K562 (cell line): ENCODE data around the gene KPNB1. TPM values are rescaled to one million over a fixed set of nuclear protein-coding genes. Genes with fewer than 3 reads are reported as not detected.
A peak's percentile ranks its signal among the peaks of the same experiment; 100 is the strongest.

Experiments
- ATAC-seq: fragments of 200-7000 bp; cut with Tn5 transposase; 3 replicates; pipeline ENCODE4 v1.9.1; 2020; ENCODE audit warnings: moderate library complexity
- BruUV-seq: library from RNA; stranded (reverse); fragments of 400-500 nt; replicated peaks from 2 replicates; lab custom pipeline; 2021; lab: Mats Ljungman, UMichigan
- CTCF ChIA-PET: fragments of 300-600 bp; formaldehyde crosslinking; extraction: SDS; loops from one replicate; lab custom pipeline; 2021; ENCODE audit warnings: low intra/inter-chr PET ratio; lab: Yijun Ruan, JAX
- POLR2A ChIA-PET: fragments of 300-600, 350-650 bp; sonication (Branson Sonifier 250); formaldehyde crosslinking; extraction: SDS; loops from one replicate; lab custom pipeline; 2021; ENCODE audit warnings: antibody characterized with exemption, inconsistent platforms; lab: Yijun Ruan, JAX
- DNase-seq, 4 experiments: peaks; one replicate each; pipeline versions ENCODE4 v3.0.0 to v3.0.0-alpha.2; 2011 to 2018; ENCODE audit warnings: low spot score in 3 of 4, mixed read lengths in 3 of 4; ENCODE audit errors: extremely low read depth in 1 of 4
- FAIRE-seq: peaks from 2 replicates; lab custom pipeline; 2011; peaks lifted over from hg19 to GRCh38; lab: Jason Lieb, UNC
- H2AFZ ChIP-seq: 2 replicates; pipeline ENCODE4 v1.6.0; 2011; ENCODE audit warnings: low read depth, low read length, control low read depth, inconsistent platforms
- H3K27ac ChIP-seq: fragments of 200-600 bp; 3 replicates; pipeline ENCODE4 v1.8.0; 2011; ENCODE audit warnings: low read depth, mild to moderate bottlenecking, control low read depth, inconsistent platforms, low read length, moderate library complexity, mixed read lengths; ENCODE audit errors: extremely low read depth
- H3K27me3 ChIP-seq, 2 experiments: fragments of 300-600 bp in 1 of 2; 2 replicates in 1 of 2; 3 replicates in 1 of 2; pipeline versions ENCODE4 v1.6.0 to v1.8.0; 2011; ENCODE audit warnings: inconsistent platforms in 2 of 2, low read length in 2 of 2, mild to moderate bottlenecking in 1 of 2, mixed read lengths in 1 of 2, moderate library complexity in 1 of 2; ENCODE audit not compliant: control insufficient read depth in 2 of 2, insufficient read depth in 2 of 2
- H3K36me3 ChIP-seq: fragments of 300-600 bp; 3 replicates; pipeline ENCODE4 v1.8.0; 2011; ENCODE audit warnings: mild to moderate bottlenecking, low read length, inconsistent platforms; ENCODE audit not compliant: control insufficient read depth, insufficient read depth
- H3K4me1 ChIP-seq, 2 experiments: fragments of 200-600 bp in 1 of 2; replicated peaks in 1 of 2; 2 replicates in 1 of 2; 3 replicates in 1 of 2; pipeline versions ENCODE4 v1.5.1 to v1.8.0; 2011; ENCODE audit warnings: inconsistent platforms in 2 of 2, low read length in 2 of 2, mild to moderate bottlenecking in 1 of 2, mixed read lengths in 1 of 2, moderate library complexity in 1 of 2; ENCODE audit not compliant: control insufficient read depth in 2 of 2, insufficient read depth in 2 of 2
- H3K4me2 ChIP-seq: 2 replicates; pipeline ENCODE4 v1.6.1; 2011; ENCODE audit warnings: low read length, control low read depth, inconsistent platforms, mixed read lengths; ENCODE audit not compliant: insufficient read depth
- H3K4me3 ChIP-seq: fragments of 200-600 bp; sonication (generic), shearing (Covaris generic); 2 replicates; pipeline ENCODE4 v1.5.1; 2016; ENCODE audit warnings: control low read depth, inconsistent platforms
- H3K79me2 ChIP-seq: fragments of 200-600 bp; 3 replicates; pipeline ENCODE4 v1.8.0; 2011; ENCODE audit warnings: low read length, inconsistent platforms; ENCODE audit not compliant: control insufficient read depth, insufficient read depth
- H3K9ac ChIP-seq, 2 experiments: 2 replicates each; pipeline versions ENCODE4 v1.6.0 to v1.6.1; 2011; ENCODE audit warnings: low read depth in 2 of 2, low read length in 2 of 2, control low read depth in 1 of 2, inconsistent platforms in 1 of 2, mild to moderate bottlenecking in 1 of 2, mixed read lengths in 1 of 2; ENCODE audit not compliant: insufficient read depth in 1 of 2
- H3K9me1 ChIP-seq: one replicate; pipeline ENCODE4 v1.6.0; 2011; ENCODE audit warnings: inconsistent platforms, mild to moderate bottlenecking, low read length, moderate library complexity; ENCODE audit not compliant: control insufficient read depth, insufficient read depth
- H3K9me3 ChIP-seq: replicated peaks from 2 replicates; pipeline ENCODE4 v1.5.1; 2011; ENCODE audit warnings: low read depth, low read length, inconsistent platforms; ENCODE audit not compliant: control insufficient read depth, insufficient read depth
- H4K20me1 ChIP-seq: replicated peaks from 2 replicates; pipeline ENCODE4 v1.6.1; 2011; ENCODE audit warnings: low read length, inconsistent platforms, mixed read lengths; ENCODE audit not compliant: control insufficient read depth, insufficient read depth
- BDP1 ChIP-seq: IDR thresholded peaks from 3 replicates; pipeline ENCODE4 v1.6.1; 2011; ENCODE audit not compliant: insufficient read length, insufficient read depth
- GATAD2B ChIP-seq: fragments of 450-650 bp; IDR thresholded peaks from 2 replicates; pipeline ENCODE4 v1.6.1; 2017; ENCODE audit warnings: mild to moderate bottlenecking, borderline replicate concordance
- ID3 ChIP-seq, 2 experiments: fragments of 250-450 bp in 1 of 2; fragments of 450-650 bp in 1 of 2; sonication (Bioruptor Pico) in 1 of 2; IDR thresholded peaks; 2 replicates each; pipeline versions ENCODE4 v1.6.1 to v1.8.0; 2016 to 2021; ENCODE audit warnings: mild to moderate bottlenecking in 2 of 2, moderate library complexity in 2 of 2, missing compliant biosample characterization in 1 of 2, missing genetic modification characterization in 1 of 2
- MAZ ChIP-seq, 2 experiments: fragments of 450-650 bp in 1 of 2; sonication (generic) in 1 of 2; formaldehyde crosslinking; IDR thresholded peaks in 1 of 2; conservative IDR thresholded peaks in 1 of 2; 2 replicates each; pipeline versions ENCODE4 v1.4.0 to v1.5.0; 2020; ENCODE audit warnings: mild to moderate bottlenecking in 1 of 2, missing genetic modification reagents in 1 of 2
- MTA3 ChIP-seq: fragments of 450-650 bp; formaldehyde crosslinking; IDR thresholded peaks from 2 replicates; pipeline ENCODE4 v1.6.1; 2017; ENCODE audit warnings: mild to moderate bottlenecking, borderline replicate concordance
- MXI1 ChIP-seq: IDR thresholded peaks from 2 replicates; pipeline ENCODE4 v1.6.1; 2011; ENCODE audit warnings: low read depth, mild to moderate bottlenecking, improper control_type of control experiment, low read length
- MYC ChIP-seq, 2 experiments: fragments of 250-450 bp in 1 of 2; sonication (Bioruptor Pico) in 1 of 2; IDR thresholded peaks; 2 replicates each; pipeline versions ENCODE4 v1.5.1 to v1.6.1; 2012 to 2021; ENCODE audit warnings: low read depth in 2 of 2, borderline replicate concordance in 1 of 2, improper control_type of control experiment in 1 of 2, low read length in 1 of 2, mild to moderate bottlenecking in 1 of 2, moderate library complexity in 1 of 2
- NR3C1 ChIP-seq: sonication (generic); formaldehyde crosslinking; IDR thresholded peaks from 2 replicates; pipeline ENCODE4 v1.8.1; 2022; ENCODE audit warnings: missing genetic modification reagents
- PHF21A ChIP-seq: fragments of 450-650 bp; IDR thresholded peaks from 2 replicates; pipeline ENCODE4 v1.6.1; 2017; ENCODE audit warnings: low read depth, borderline replicate concordance
- POLR3A ChIP-seq: IDR thresholded peaks from 2 replicates; pipeline ENCODE4 v1.6.1; 2011; ENCODE audit warnings: borderline replicate concordance, mild to moderate bottlenecking, moderate library complexity; ENCODE audit not compliant: insufficient read length, insufficient read depth; ENCODE audit errors: extremely low read depth
- RAD51 ChIP-seq: fragments of 450-650 bp; IDR thresholded peaks from 2 replicates; pipeline ENCODE4 v1.7.1; 2016; ENCODE audit warnings: low read depth, mild to moderate bottlenecking, borderline replicate concordance
- RB1 ChIP-seq: fragments of 450-650 bp; IDR thresholded peaks from 2 replicates; pipeline ENCODE4 v1.6.1; 2017; ENCODE audit warnings: low read depth, mild to moderate bottlenecking
- RBFOX2 ChIP-seq: fragments of 200-400 bp; formaldehyde crosslinking; IDR thresholded peaks from 2 replicates; pipeline ENCODE4 v1.6.1; 2017; ENCODE audit warnings: low read depth, mild to moderate bottlenecking, low read length, moderate library complexity
- RBM39 ChIP-seq: fragments of 200-400 bp; formaldehyde crosslinking; optimal IDR thresholded peaks from 2 replicates; pipeline ENCODE3; 2018; ENCODE audit warnings: low read depth, low read length
- SMAD4 ChIP-seq: fragments of 250-450 bp; sonication (Bioruptor Pico); conservative IDR thresholded peaks from 2 replicates; pipeline ENCODE4 v1.8.0; 2021; ENCODE audit warnings: inconsistent platforms, mild to moderate bottlenecking, moderate library complexity
- TFAP4 ChIP-seq: sonication (generic); formaldehyde crosslinking; IDR thresholded peaks from 2 replicates; pipeline ENCODE4 v1.8.0; 2022; ENCODE audit warnings: missing genetic modification reagents, mild to moderate bottlenecking, moderate library complexity, borderline replicate concordance
- ZBTB8A ChIP-seq: fragments of 450-650 bp; IDR thresholded peaks from 2 replicates; pipeline ENCODE4 v1.6.1; 2018; ENCODE audit warnings: mild to moderate bottlenecking, moderate library complexity; ENCODE audit not compliant: partially characterized antibody
- ZNF436 ChIP-seq: fragments of 250-450, 450-650 bp; sonication (Bioruptor Pico); formaldehyde crosslinking; IDR thresholded peaks from 2 replicates; pipeline ENCODE4 v1.7.0; 2020; ENCODE audit warnings: mild to moderate bottlenecking
- ZNF561 ChIP-seq: fragments of 450-650 bp; formaldehyde crosslinking; conservative IDR thresholded peaks from 2 replicates; pipeline ENCODE4 v1.4.0; 2020; ENCODE audit warnings: mild to moderate bottlenecking, moderate library complexity
- ZNF586 ChIP-seq: fragments of 450-650 bp; formaldehyde crosslinking; conservative IDR thresholded peaks from 2 replicates; pipeline ENCODE4 v1.4.0; 2020; ENCODE audit warnings: mild to moderate bottlenecking, moderate library complexity
- WGBS: fragments of 100-300 bp; shearing (Covaris generic); methylation state at CpG from one replicate; pipeline ENCODE4 v1.1.6; 2016; ENCODE audit warnings: low coverage, mixed read lengths; ENCODE audit not compliant: insufficient coverage; ENCODE audit errors: missing lambda C conversion rate; 5-methylcytosine and 5-hydroxymethylcytosine counted together
- in situ Hi-C: fragments of 300-500 bp; cut with MboI; formaldehyde crosslinking; loops from 4 replicates; pipeline ENCODE4 v1.15.0; 2018; ENCODE audit warnings: inconsistent platforms, mixed read lengths
- intact Hi-C: fragments of 100-400 bp; cut with micrococcal nuclease; formaldehyde crosslinking; loops from 2 replicates; pipeline ENCODE4 v1.14.2; 2022
- polyA plus RNA-seq, 8 experiments: library from polyadenylated mRNA; depleted of rRNA in 4 of 8; stranded (reverse) in 5 of 8; unstranded in 3 of 8; fragments of >200 nt; fragmentation: Nextera tagmentation in 2 of 8; fragmentation: Illumina TruSeq in 1 of 8; extraction: Ambion mirVana in 2 of 8; extraction: Trizol in 1 of 8; gene quantifications; 2 replicates each; pipeline versions ENCODE4 v1.2.1 to v1.2.3, GENCODE V29; 2011 to 2014; ENCODE audit warnings: inconsistent platforms in 1 of 8, missing spikeins in 1 of 8
- total RNA-seq, 7 experiments: library from RNA; depleted of rRNA in 6 of 7; stranded (reverse); fragments of >200 nt in 6 of 7; fragmentation: Illumina TruSeq in 2 of 7; extraction: Trizol in 2 of 7; gene quantifications; 2 replicates each; pipeline versions ENCODE4 v1.2.1 to v1.2.3, GENCODE V29; 2011 to 2021; ENCODE audit warnings: low replicate concordance in 1 of 7

Gene KPNB1
- total and polyA plus RNA-seq, 9 of the 15 experiments (the other 6 are each of a cell fraction or from before 2014, with no cell fraction given): 154 to 622 (median 354) TPM

- no peaks in the 10 kb centered on the region for H3K9me3 ChIP-seq
- 0% methylated on average over 26 of the region's 87 CpGs for WGBS
- FAIRE-seq (no peak), ATAC-seq (peak; percentile 61), DNase-seq (peak; percentile 63 to 89 (median 81))
- H3K79me2 ChIP-seq: peaks cover 5% of the 10 kb centered on the region; the same call in 2 of the 3 replicates
- in situ Hi-C loops (no loop called here), intact Hi-C loops (no loop called here)
- H3K4me3 ChIP-seq: peak within 1 kb of the TSS; percentile 77
- ChIA-PET POLR2A (interaction anchor here (0.6 to 1.5 kb wide), 4 partner anchors 10 to 861 kb away, joined by 3 read pairs; no protein-coding TSS in a partner anchor), CTCF (no interaction called here)
- BruUV-seq: no TSS peak
- peaks cover 12 to 40% of the 10 kb centered on the region in 2 experiments; a peak in 4 of 5 replicates for H3K4me1 ChIP-seq
- no peaks in the 10 kb centered on the region for H4K20me1 ChIP-seq
- H3K9ac ChIP-seq: peak within 1 kb of the TSS; percentile 59 to 89
- H3K27me3 ChIP-seq: no peaks in the 10 kb centered on the region
- peak within 1 kb of the TSS; percentile 65; the same call in 2 of the 3 replicates for H3K27ac ChIP-seq
- H3K9me1 ChIP-seq: no peaks in the 10 kb centered on the region
- H3K4me2 ChIP-seq: peak within 1 kb of the TSS; percentile 64
- H3K36me3 ChIP-seq: peaks cover 4% of the 10 kb centered on the region; the same call in 1 of the 3 replicates
- H2AFZ ChIP-seq: peak within 1 kb of the TSS; percentile 77
- no peak for TF ChIP-seq NR3C1 (CRISPR knock-in tag)
- no peak for TF ChIP-seq ZNF586
- TF ChIP-seq ZNF436 (CRISPR knock-in tag): no peak
- no peak for TF ChIP-seq ZBTB8A
- TF ChIP-seq GATAD2B: peak; percentile 67; the same call in 1 of the 2 replicates
- TF ChIP-seq RBM39: no peak
- 0 out of 2 replicates have a peak, but pooled peaks have one; percentile 27 for TF ChIP-seq RB1
- no peak for TF ChIP-seq MTA3
- peak; percentile 40 for TF ChIP-seq MYC (IDR thresholded peaks at IDR 0.05; ENCODE audit: low read depth, low read length)
- no peak for TF ChIP-seq MYC (CRISPR knock-in tag; IDR thresholded peaks at IDR 0.05; ENCODE audit: borderline replicate concordance, low read depth)
- no peak for TF ChIP-seq PHF21A
- peak in 1 of 2 experiments; percentile 59; a peak in 3 of 4 replicates for TF ChIP-seq MAZ (CRISPR knock-in tag; conservative IDR thresholded peaks at IDR 0.05 in 1 of 2, IDR thresholded peaks at IDR 0.05 in 1 of 2)
- peak; percentile 53 for TF ChIP-seq SMAD4 (CRISPR knock-in tag)
- no peak for TF ChIP-seq MXI1
- TF ChIP-seq RBFOX2: peak; percentile 56
- no peak for TF ChIP-seq RAD51
- no peak for TF ChIP-seq POLR3A
- TF ChIP-seq BDP1: no peak
- peak; percentile 58 for TF ChIP-seq TFAP4
- TF ChIP-seq ZNF561 (CRISPR knock-in tag): no peak
- TF ChIP-seq ID3 (CRISPR knock-in tag; IDR thresholded peaks at IDR 0.05): no peak
- TF ChIP-seq ID3 (tag; IDR thresholded peaks at IDR 0.05): no peak
These were observed 44.2 kb downstream of the KPNB1 start, which contains the start of gene TBKBP1 for GRCh38 chr17:47693731-47694580. TBKBP1 (plus strand) TSS chr17:47694161; CDS start chr17:47696113, 1,952 bp downstream.
